Measurements from ENCODE around the gene IMPA2.
A peak's percentile ranks its signal among the peaks of the same experiment; 100 is the strongest.

The IMPA2 gene

GRCh38 chr18:11992096-11992790 lies 10.9 kb downstream of the IMPA2 start:
- no peak for DNase-seq (ENCODE audit: low read depth)
- in situ Hi-C loops (cut with HindIII; ENCODE audit: low sequenced_read_pairs), result no loop called here
- no peak for TF ChIP-seq CTCF (IDR thresholded peaks at IDR 0.05; ENCODE audit: low read depth, low read length, missing control alignments)
- H3K4me3 ChIP-seq (ENCODE audit: low read depth, low read length), result no peak overlapping the region

GRCh38 chr18:11993264-11993916 lies 12.1 kb downstream of the IMPA2 start:
- H3K4me3 ChIP-seq (ENCODE audit: low read depth, low read length), result no peak overlapping the region
- DNase-seq (ENCODE audit: low read depth), result no peak
- in situ Hi-C loops (cut with HindIII; ENCODE audit: low sequenced_read_pairs), result no loop called here
- no peak for TF ChIP-seq CTCF (IDR thresholded peaks at IDR 0.05; ENCODE audit: low read depth, low read length, missing control alignments)

- no peak overlapping the region for H3K4me3 ChIP-seq (ENCODE audit: low read depth, low read length)
- TF ChIP-seq CTCF (IDR thresholded peaks at IDR 0.05; ENCODE audit: low read depth, low read length, missing control alignments), result no peak
- DNase-seq (ENCODE audit: low read depth), result no peak
- in situ Hi-C loops (cut with HindIII; ENCODE audit: low sequenced_read_pairs), result no loop called here
These were observed 13.0 kb downstream of the IMPA2 start for GRCh38 chr18:11994336-11994702.

- H3K4me3 ChIP-seq (ENCODE audit: low read depth, low read length), result no peak overlapping the region
- no peak for DNase-seq (ENCODE audit: low read depth)
- in situ Hi-C loops (cut with HindIII; ENCODE audit: low sequenced_read_pairs), result no loop called here
- no peak for TF ChIP-seq CTCF (IDR thresholded peaks at IDR 0.05; ENCODE audit: low read depth, low read length, missing control alignments)
These were observed 13.6 kb downstream of the IMPA2 start for GRCh38 chr18:11994703-11995444.

GRCh38 chr18:11995445-11996189 lies 14.3 kb downstream of the IMPA2 start:
- TF ChIP-seq CTCF (IDR thresholded peaks at IDR 0.05; ENCODE audit: low read depth, low read length, missing control alignments), result peak; percentile 82
- H3K4me3 ChIP-seq (ENCODE audit: low read depth, low read length), result no peak overlapping the region
- in situ Hi-C loops (cut with HindIII; ENCODE audit: low sequenced_read_pairs), result no loop called here
- peak; percentile 48 for DNase-seq (ENCODE audit: low read depth)

GRCh38 chr18:11996190-11996754 lies 15.0 kb downstream of the IMPA2 start:
- in situ Hi-C loops (cut with HindIII; ENCODE audit: low sequenced_read_pairs), result no loop called here
- no peak overlapping the region for H3K4me3 ChIP-seq (ENCODE audit: low read depth, low read length)
- TF ChIP-seq CTCF (IDR thresholded peaks at IDR 0.05; ENCODE audit: low read depth, low read length, missing control alignments), result no peak
- no peak for DNase-seq (ENCODE audit: low read depth)

Measured in astrocyte of the cerebellum (primary cell).